GM21447 (cell line): ENCODE data around the gene ST3GAL6.

Source experiments
- ATAC-seq: cut with Tn5 transposase; IDR thresholded peaks from one replicate; pipeline ENCODE4 v1.9.1; 2021; ENCODE audit not compliant: unreplicated experiment

ST3GAL6 gene

GRCh38 chr3:98739266-98739665 is 23.9 kb upstream of the ST3GAL6 start:
- no peak for ATAC-seq

GRCh38 chr3:98740324-98740723 is 22.8 kb upstream of the ST3GAL6 start:
- no peak for ATAC-seq

GRCh38 chr3:98741121-98741716 is 21.9 kb upstream of the ST3GAL6 start:
- no peak for ATAC-seq

DNA sequence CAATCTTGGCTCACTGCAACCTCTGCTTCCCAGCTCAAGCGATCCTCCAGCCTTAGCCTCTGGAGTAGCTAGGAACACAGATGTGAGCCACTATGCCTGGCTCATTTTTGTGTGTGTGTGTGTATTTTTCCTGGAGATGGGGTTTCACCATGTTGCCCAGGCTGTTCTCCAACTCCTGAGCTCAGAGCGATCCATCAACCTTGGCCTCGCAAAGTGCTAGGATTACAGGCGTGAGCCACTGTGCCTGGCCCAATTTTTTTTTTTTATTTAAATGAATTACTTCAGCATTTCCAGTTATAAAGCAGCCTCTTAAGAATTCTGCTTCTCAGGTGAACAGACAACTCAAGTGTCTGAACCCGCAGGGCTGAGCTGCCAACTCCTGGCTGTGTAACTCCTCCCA is 20.1 kb upstream of the ST3GAL6 start:
- ATAC-seq = no peak

- ATAC-seq = no peak
Observed at GRCh38 chr3:98744283-98744682, 18.9 kb upstream of the ST3GAL6 start.

- no peak for ATAC-seq
Observed at GRCh38 chr3:98745718-98746117, 17.4 kb upstream of the ST3GAL6 start.

GRCh38 chr3:98746122-98746521 is 17.0 kb upstream of the ST3GAL6 start:
- ATAC-seq = no peak

DNA sequence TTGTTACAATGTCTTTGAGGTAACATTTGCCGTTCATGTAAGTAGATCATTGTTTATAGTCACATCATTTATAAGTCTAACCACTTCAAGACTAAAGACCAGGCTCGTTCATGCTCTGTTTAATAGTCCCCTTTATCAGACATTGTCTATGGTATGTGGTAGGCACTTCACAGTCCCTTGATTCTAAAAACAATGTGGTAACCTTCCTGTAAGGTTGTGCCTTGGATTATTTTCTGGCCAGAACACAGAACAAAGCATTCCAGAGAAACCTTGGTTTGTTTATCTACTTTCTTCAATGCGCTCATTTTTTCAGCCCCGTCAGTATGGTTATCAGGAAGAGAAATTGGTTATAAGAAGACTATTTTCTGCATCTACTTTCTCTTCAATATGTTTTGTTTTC is 16.3 kb upstream of the ST3GAL6 start:
- no peak for ATAC-seq

- no peak for ATAC-seq
Observed at GRCh38 chr3:98750276-98750919, 12.7 kb upstream of the ST3GAL6 start.

GRCh38 chr3:98754483-98754882 is 8.7 kb upstream of the ST3GAL6 start:
- no peak for ATAC-seq

DNA sequence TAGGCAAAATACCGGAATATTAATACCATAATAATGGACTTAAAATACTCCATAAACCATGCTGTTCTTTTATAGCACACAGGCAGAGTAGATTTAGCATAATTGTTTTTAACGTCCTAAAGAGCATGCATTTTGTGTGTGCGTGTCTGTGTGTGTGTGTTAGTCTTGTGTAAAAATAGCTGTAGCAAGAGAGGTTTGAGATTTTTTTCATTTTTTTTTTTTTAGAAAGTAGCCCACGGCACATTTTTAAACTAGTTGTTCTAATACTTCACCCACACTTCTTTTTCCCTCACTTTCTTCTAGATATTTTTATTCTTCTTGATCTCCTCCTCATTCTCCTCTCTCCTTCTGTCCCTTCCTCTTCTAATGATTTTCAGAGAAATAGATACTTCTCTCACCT is 7.5 kb upstream of the ST3GAL6 start:
- no peak for ATAC-seq

GRCh38 chr3:98759629-98760028 is 3.5 kb upstream of the ST3GAL6 start:
- no peak for ATAC-seq

DNA sequence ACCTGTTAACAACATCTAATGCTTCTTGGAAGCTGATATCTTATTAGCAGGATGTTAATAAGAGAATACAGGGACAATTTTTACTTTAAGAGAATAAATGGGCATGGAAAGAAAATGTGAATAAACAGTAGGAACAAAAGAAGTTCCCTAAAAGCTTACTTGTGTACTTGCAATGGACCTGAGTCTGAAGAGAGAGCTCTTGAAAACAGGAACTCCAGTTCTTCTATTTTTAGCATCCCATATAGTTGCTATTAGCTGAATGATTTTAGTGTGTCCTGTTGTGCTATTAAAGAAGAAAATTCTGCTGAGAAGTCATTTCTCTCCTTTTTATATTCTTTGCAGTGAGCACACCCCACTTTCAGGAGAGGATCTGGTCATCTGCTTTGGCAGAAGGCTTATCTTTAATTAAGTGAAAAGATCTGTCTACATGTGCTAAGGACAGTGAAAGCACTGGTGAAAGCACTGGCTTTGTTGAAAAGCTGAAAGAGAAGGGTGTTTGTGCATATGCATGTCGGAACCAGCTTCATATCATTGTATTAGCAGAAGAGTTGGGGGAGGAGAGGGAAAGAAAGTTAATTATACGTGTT is 1.4 kb upstream of the ST3GAL6 start:
- ATAC-seq = no peak

DNA sequence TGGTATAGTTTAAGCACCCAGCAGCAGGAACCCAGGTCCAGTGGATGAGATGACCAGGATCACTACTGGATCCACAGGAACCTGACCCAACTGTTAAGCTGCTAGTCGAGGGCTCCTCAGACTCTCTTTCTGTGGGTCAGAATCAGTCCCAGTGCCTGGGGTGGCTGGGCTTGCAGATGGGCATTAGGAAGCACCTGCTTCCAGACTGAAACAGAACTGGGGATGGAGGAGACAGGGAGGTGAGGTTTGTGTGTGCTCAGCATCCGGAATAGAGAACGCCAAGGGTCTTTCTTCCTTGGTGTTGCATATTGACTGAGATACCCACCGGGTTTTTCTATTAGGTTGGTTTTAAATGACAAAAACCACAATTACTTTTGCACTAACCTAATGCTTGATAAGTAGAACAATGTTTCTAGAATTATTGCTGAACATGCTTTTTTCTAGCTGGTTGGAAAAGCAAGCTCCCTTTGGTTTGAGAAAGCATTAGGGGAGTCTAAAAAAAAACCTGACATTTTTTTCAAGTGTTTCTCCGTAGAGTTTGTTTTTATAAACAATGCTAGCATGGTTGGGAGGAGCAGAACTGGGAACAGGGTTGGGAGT is 779 bp downstream of the ST3GAL6 start:
- no peak for ATAC-seq

DNA sequence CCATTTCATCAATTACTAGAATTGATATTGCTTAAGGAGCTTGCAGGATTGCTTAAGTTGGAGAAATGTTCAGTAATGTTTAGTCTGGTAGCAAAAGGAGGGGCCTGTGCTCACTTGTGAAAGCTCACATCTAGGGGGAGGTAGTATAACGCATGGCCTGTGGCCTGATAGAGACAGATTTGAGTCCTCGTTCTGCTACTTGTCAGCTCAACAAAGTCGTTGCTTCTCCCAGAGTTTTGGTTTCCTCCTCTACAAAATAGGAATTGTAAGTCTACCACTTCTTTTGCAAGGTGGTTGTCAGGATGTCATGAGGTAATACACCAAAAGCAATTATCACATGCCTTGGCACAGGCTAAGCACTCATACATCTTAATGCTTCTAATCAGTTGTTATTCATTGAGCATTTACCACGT is 1.3 kb downstream of the ST3GAL6 start:
- no peak for ATAC-seq

DNA sequence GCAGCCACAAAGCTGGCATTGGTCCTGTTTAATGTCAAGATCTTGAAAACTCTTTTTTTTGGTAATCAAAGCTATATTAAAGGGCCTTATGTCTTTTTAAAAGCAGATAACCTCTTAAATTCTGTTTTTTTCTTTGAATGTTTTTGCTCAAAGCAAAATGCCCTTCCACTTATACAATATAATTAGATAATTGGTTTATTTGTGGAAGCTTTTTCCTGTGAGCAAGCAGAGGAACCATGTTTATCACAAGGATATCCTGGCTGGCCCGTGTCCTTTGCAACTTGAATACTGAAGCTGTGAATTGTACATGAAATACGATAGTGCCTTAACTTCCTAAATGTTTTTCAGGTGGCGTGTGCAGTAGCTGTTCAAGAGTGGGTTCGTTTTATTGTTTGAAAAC is 2.6 kb downstream of the ST3GAL6 start:
- no peak for ATAC-seq

GRCh38 chr3:98766924-98767323 is 3.8 kb downstream of the ST3GAL6 start:
- ATAC-seq = no peak

DNA sequence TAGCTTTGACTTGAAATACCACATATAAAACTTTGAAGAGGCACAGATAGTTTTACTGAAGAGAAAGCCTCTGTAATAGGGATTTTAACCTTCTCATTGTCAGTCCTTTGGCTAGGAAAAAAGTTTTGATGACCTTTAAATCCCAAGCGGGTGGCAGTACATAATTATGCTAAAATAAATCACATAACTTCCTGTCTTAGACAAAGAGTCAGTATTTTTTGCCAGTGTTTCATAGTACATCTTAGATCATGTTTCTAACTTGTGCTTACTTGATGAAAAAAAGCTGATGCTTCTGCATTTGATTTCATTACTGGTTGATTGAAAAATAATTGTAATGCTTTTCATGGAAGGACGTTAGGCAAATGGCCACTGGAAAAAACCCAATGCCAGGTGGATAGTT is 5.8 kb downstream of the ST3GAL6 start:
- no peak for ATAC-seq

DNA sequence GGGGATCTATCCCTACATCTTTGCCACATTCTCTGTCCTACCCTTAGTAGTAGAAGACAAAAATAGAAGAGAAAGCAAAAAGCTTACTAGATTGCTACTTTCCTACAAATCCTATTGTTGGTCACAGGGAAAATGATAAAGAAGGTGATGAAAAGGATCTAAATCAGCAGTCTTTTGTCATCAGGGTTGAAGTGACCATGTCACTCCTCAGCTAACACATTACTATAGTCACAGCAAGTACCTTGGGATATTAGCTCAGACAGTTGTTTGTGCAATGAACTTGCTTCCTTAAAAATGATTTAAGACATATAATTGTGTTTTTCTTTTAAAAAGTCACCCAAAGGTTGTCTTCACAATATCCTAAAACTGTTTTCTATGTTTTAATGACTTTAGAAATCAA is 6.3 kb downstream of the ST3GAL6 start:
- ATAC-seq = no peak

GRCh38 chr3:98770261-98771039 is 7.3 kb downstream of the ST3GAL6 start:
- peak; percentile 93 for ATAC-seq

DNA sequence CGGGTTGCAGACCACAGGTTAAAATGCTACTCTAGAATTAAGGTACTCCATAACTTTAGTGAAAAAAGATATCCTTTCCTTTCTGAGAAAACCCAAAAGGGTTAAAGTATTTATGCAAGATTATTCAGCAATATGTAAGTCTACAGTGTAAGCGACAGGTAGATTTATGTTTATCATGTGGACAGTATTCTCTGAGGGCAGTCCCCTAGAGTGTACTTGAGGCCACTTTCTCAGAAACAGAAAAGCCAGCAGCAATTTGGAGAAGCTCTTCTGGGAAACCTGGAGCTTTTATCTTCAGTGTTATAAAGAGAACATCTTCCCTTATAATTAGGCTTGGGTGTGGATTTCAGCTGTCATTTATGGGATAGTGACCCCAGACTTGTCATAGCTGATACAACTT is 8.9 kb downstream of the ST3GAL6 start:
- no peak for ATAC-seq
